ENCODE results near the gene DGKD. TPM values are rescaled to one million over a fixed set of nuclear protein-coding genes. Genes with fewer than 3 reads are reported as not detected.
A peak's percentile ranks its signal among the peaks of the same experiment; 100 is the strongest.

Gene DGKD
- total RNA-seq, 6 experiments from 2014 or later: 6.5 to 16.6 (median 14.2) TPM

- no peak overlapping the region for H3K4me3 ChIP-seq
- H3K36me3 ChIP-seq: no peaks in the 10 kb centered on the region
- no peaks in the 10 kb centered on the region for H3K9me3 ChIP-seq
- intact Hi-C loops (cut with DNase I): no loop called here
- WGBS (ENCODE audit: insufficient coverage, low coverage, low lambda C conversion rate, missing lambda C conversion rate): 72% methylated on average over 7 of the region's 8 CpGs
- H3K4me1 ChIP-seq: no peaks in the 10 kb centered on the region
- H3K27me3 ChIP-seq: no peaks in the 10 kb centered on the region
- DNase-seq (no peak), ATAC-seq (no peak)
- no peak overlapping the region for H3K27ac ChIP-seq
- TF ChIP-seq, protein P1, sequence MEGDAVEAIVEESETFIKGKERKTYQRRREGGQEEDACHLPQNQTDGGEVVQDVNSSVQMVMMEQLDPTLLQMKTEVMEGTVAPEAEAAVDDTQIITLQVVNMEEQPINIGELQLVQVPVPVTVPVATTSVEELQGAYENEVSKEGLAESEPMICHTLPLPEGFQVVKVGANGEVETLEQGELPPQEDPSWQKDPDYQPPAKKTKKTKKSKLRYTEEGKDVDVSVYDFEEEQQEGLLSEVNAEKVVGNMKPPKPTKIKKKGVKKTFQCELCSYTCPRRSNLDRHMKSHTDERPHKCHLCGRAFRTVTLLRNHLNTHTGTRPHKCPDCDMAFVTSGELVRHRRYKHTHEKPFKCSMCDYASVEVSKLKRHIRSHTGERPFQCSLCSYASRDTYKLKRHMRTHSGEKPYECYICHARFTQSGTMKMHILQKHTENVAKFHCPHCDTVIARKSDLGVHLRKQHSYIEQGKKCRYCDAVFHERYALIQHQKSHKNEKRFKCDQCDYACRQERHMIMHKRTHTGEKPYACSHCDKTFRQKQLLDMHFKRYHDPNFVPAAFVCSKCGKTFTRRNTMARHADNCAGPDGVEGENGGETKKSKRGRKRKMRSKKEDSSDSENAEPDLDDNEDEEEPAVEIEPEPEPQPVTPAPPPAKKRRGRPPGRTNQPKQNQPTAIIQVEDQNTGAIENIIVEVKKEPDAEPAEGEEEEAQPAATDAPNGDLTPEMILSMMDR (IDR thresholded peaks at IDR 0.05): no peak
- TF ChIP-seq POLR2A (IDR thresholded peaks at IDR 0.05): no peak
Observed at GRCh38 chr2:233312874-233313273, 41.4 kb upstream of the DGKD start.

DNA sequence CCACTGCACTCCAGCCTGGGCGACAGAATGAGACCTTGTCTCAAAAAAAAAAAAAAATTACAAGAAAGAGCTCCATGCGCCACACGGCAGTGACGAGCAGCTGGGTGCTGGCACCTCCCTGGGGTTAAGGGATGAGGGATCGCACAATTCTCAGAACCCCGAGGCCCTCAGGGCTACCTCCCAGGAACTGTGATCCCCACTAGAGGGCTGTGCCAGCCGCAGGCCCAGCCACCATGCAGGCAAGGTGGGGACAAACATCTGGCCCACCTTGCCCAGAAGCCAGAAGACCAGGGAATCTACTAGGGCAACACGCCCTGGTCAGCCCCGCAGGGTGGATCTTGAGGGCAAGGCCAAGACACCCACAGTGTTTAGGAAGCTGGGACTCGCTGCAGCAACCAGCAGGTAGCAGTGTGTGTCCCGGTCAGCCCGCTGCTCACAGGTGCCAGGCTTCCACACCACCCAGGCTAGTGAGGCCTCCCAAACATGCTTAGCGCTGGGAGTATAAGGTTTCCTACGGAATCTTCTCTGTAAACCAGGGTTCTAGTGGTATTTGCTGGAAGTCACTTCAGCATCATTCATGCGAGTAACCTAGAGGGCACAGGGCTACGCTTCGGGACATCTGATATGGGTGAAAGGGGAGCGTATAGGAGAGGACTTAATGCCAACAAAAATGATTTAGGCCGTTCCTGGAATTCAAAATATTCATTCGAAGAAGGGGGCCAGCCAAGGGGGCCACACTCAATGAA is 39.9 kb upstream of the DGKD start:
- Histone ChIP-seq H3K27ac (no peak overlapping the region), H3K9me3 (no peaks in the 10 kb centered on the region), H3K4me3 (no peak overlapping the region), H3K27me3 (no peaks in the 10 kb centered on the region), H3K4me1 (no peaks in the 10 kb centered on the region), H3K36me3 (no peaks in the 10 kb centered on the region)
- intact Hi-C loops (cut with DNase I): no loop called here
- peak in 2 of 4 donors; percentile 14 to 36 for ATAC-seq
- no peak for TF ChIP-seq POLR2A (IDR thresholded peaks at IDR 0.05)
- TF ChIP-seq, protein P1 (IDR thresholded peaks at IDR 0.05): no peak
- DNase-seq: no peak
- WGBS (ENCODE audit: insufficient coverage, low coverage, low lambda C conversion rate, missing lambda C conversion rate): 83% methylated on average over 8 of the region's 20 CpGs

DNA sequence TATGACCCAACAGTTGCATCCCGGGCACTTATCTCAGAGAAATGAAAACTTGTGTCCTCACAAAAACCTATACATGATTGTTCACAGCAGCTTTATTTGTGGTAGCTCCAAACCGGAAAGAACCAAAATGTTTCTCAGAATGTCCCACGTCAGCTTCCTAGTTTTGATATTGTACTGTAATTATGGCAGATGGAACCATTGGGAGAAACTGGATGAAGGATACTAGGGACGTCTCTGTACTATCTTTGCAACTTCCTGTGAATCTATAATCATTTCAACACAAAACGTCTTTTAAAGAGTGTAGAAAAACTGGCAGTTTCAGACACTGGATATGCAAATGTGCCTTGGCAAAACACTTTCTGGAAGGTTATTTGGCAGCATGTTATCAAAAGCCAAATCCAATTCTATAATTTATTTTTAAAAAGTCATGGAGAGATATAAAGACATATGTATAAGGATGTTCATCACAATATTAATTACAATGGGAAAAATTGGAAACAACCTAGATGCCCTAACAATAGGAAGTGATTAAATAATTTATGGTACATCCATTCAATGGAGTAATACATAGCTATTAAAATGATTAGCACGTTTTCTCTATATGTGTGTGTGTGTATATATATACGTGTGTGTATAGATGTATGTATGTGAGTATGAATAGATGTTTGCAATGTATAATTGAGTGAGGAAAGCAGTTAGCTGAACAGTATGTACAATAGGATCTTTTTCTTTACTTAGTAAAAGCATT is 36.9 kb upstream of the DGKD start:
- Histone ChIP-seq H3K27ac (no peak overlapping the region), H3K9me3 (no peaks in the 10 kb centered on the region), H3K4me1 (no peaks in the 10 kb centered on the region), H3K4me3 (no peak overlapping the region), H3K36me3 (no peaks in the 10 kb centered on the region), H3K27me3 (no peaks in the 10 kb centered on the region)
- TF ChIP-seq, protein P1 (IDR thresholded peaks at IDR 0.05): no peak
- TF ChIP-seq POLR2A (IDR thresholded peaks at IDR 0.05): no peak
- no peak for ATAC-seq
- no peak for DNase-seq
- 50% methylated on average over 7 of the region's 7 CpGs for WGBS (ENCODE audit: insufficient coverage, low coverage, low lambda C conversion rate, missing lambda C conversion rate)
- intact Hi-C loops (cut with DNase I): no loop called here

GRCh38 chr2:233319256-233319655 is 35.0 kb upstream of the DGKD start:
- DNase-seq: no peak
- Histone ChIP-seq H3K4me1 (no peaks in the 10 kb centered on the region), H3K27me3 (no peaks in the 10 kb centered on the region), H3K9me3 (no peaks in the 10 kb centered on the region), H3K27ac (no peak overlapping the region), H3K4me3 (no peak overlapping the region), H3K36me3 (no peaks in the 10 kb centered on the region)
- 74% methylated on average over 5 of the region's 5 CpGs for WGBS (ENCODE audit: insufficient coverage, low coverage, low lambda C conversion rate, missing lambda C conversion rate)
- ATAC-seq: no peak
- no peak for TF ChIP-seq POLR2A (IDR thresholded peaks at IDR 0.05)
- TF ChIP-seq, protein P1 (IDR thresholded peaks at IDR 0.05): no peak
- intact Hi-C loops (cut with DNase I): no loop called here
